ENCODE data around the gene RGS7. TPM values are rescaled to one million over a fixed set of nuclear protein-coding genes. Genes with fewer than 3 reads are reported as not detected.

RGS7 gene
- total RNA-seq, 2 donors from 2014 or later, result not detected

DNA sequence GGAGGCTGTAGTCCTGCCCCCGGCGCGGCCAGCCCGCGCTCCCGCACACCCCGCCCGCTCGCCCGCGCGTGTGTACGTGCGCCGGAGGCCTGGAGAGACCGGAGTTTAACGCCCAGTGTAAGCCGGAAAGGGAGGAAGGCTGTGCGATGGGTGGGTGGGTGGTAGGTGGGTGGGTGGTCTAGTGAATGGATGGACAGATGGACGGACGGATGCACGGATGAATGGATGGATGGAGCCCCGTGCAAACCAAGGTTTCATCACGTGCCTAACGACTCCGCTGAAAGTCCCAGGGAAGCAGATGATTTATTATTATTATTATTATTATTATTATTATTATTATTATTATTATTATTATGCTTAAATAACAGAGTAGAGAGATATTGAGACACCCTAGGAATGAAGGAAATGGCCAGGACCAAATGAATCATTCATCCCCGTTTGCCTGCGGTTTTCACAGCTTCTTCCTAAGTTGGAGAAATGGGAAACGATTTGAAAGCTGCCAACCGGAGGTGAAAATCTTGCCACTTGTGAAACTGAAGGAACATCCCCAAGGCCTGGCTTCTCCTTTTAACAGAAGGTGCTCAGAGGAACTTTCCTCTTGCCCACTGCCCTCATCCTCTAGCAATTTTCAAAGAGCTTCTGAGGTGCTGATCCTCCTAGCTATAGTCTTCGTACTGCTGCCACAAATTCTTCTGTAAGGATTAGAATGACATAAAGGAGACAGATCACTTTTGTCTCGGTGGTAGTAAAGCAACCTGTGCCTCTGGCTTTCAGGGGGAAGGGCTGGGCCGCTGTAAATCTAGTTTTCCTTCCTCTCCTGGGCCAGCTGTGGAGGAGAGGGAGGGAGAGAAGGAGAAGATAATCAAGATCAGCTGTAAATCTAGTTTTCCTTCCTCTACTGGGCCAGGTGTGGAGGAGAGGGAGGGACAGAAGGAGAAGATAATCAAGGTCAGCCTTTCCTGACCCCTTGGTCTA is 648 bp upstream of the RGS7 start:
- Mint-ChIP-seq H3K27me3 (peaks cover 23 to 33% of the 10 kb centered on the region in 2 donors), H3K36me3 (no peaks in the 10 kb centered on the region), H3K4me1 (ENCODE audit: low read depth in 2 of 2) (no peaks in the 10 kb centered on the region), H3K9me3 (peaks cover 7% of the 10 kb centered on the region), H3K27ac (no peak overlapping the region), H3K4me3 (no peak overlapping the region)
- DNase-seq (ENCODE audit: low spot score) (no peak), ATAC-seq (no peak)

DNA sequence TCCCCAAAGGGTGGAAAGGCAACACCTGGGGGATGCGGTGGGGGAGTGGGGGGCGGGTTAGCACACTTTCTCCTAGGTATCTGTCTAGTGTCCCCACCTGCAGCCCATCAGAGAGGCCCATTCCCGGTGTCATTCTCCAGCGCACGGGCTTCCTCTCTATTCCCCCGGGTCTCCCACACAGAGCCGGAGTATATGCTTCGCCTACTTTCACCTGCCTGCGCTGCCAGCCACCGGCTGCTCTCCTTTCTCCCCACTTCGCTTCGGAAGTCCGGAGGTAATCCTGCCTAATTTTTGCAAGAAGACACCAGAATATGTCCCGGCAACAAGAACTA is 852 bp downstream of the RGS7 start:
- peaks cover 23 to 33% of the 10 kb centered on the region in 2 donors for H3K27me3 Mint-ChIP-seq
- no peak overlapping the region for H3K27ac Mint-ChIP-seq
- no peaks in the 10 kb centered on the region for H3K4me1 Mint-ChIP-seq (ENCODE audit: low read depth in 2 of 2)
- H3K36me3 Mint-ChIP-seq, result no peaks in the 10 kb centered on the region
- ATAC-seq (no peak), DNase-seq (ENCODE audit: low spot score) (no peak)
- no peaks in the 10 kb centered on the region for H3K9me3 Mint-ChIP-seq
- H3K4me3 Mint-ChIP-seq, result no peak overlapping the region

DNA sequence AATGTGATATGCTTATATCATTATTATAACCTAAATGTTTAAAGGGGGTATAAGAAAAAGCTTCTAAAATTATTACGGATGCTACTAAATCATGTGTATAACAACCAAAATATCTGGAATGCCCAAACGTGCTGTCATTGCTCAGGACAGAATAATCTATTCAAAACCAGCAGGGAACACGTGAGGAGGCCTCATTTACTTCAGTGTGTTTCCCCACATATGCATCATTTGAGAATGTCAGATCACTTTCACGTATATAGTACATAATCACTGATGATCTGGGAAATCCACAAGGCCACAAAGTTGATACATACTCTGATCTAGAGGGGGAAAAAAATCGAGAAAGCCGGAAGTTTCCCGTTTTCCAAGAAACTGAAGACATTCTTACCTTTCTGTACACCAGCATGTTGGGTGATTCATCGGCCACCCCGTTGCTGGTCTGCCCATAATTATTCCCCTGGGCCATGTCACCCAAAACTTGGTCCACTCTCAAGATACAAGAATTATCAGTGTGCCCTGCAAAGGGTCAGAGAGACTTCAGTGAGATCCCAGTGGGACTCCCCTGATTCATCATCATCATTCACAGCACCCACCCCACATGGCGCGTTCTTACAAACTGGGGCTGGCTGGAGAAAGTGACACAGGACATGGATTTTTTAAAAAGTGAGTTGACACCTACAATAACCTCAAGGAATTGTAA is 1.5 kb downstream of the RGS7 start:
- Mint-ChIP-seq H3K4me1 (ENCODE audit: low read depth in 2 of 2) (no peaks in the 10 kb centered on the region), H3K27ac (no peak overlapping the region), H3K36me3 (no peaks in the 10 kb centered on the region), H3K27me3 (peaks cover 22 to 33% of the 10 kb centered on the region in 2 donors), H3K4me3 (no peak overlapping the region), H3K9me3 (no peaks in the 10 kb centered on the region)
- DNase-seq (ENCODE audit: low spot score) (no peak), ATAC-seq (no peak)

DNA sequence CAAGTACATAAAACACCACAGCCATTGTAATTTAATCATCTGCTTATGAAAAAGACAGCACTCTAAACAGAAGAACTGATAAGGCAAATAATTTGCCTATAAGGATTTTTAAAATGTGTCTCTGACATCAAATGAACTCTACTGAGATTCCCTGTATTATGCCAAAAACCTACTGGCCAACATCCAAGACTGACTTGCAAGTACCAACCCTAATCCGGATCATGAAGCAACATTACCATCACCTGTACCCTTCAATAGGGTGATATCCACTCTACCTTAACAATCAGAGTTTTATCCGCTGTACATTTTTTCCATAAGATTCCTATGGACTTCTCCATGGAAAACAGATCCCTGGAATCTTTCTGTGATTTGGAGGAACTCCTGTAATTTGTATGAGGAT is 4.6 kb downstream of the RGS7 start:
- no peak overlapping the region for H3K4me3 Mint-ChIP-seq
- H3K27ac Mint-ChIP-seq, result no peak overlapping the region
- peaks cover 6 to 13% of the 10 kb centered on the region in 2 donors for H3K27me3 Mint-ChIP-seq
- DNase-seq (ENCODE audit: low spot score), result no peak
- peaks cover 3% of the 10 kb centered on the region for H3K9me3 Mint-ChIP-seq
- no peaks in the 10 kb centered on the region for H3K36me3 Mint-ChIP-seq
- no peak for ATAC-seq
- H3K4me1 Mint-ChIP-seq (ENCODE audit: low read depth in 2 of 2), result no peaks in the 10 kb centered on the region

DNA sequence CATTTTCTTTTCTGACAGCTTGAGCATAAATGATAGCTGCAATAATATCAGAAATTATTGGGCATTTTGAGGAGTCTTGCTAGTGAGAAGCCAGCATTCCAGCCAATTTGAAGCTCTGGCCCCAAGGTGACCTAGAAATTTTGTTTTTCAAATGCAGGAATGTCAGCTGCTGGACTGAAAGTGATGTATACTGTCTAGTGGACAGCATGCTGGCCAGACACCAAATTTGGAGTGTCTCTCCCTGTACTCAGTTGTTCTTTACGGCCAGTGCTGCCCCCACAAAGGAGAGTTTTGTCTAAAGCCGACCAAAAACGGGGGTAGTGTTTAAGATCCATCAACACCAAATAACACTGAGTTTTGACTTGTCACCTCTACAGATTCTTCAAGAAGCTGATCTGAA is 5.2 kb downstream of the RGS7 start:
- H3K27ac Mint-ChIP-seq, result no peak overlapping the region
- H3K4me3 Mint-ChIP-seq, result no peak overlapping the region
- ATAC-seq (no peak), DNase-seq (ENCODE audit: low spot score) (no peak)
- H3K36me3 Mint-ChIP-seq, result no peaks in the 10 kb centered on the region
- H3K4me1 Mint-ChIP-seq (ENCODE audit: low read depth in 2 of 2), result no peaks in the 10 kb centered on the region
- peaks cover 6 to 13% of the 10 kb centered on the region in 2 donors for H3K27me3 Mint-ChIP-seq
- peaks cover 3% of the 10 kb centered on the region for H3K9me3 Mint-ChIP-seq

DNA sequence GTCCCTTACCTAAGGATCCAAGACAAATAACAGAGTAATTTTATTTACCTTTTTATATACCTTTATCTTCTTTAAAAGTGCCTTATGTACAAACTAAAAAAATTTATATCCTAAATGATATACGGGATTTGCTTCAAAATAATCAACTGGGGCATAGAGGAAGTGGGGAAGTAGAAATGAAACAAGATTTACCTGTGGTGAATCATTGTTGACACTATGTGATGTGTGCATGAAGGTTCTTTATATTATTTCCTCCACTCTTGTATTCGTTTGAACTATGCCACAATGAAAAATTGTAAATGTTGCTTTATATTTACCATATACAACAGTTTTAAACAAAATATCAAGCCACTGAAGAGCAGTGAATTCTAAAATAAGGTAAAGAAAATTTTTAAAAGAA is 13.0 kb downstream of the RGS7 start:
- H3K27ac Mint-ChIP-seq, result no peak overlapping the region
- peaks cover 12% of the 10 kb centered on the region for H3K9me3 Mint-ChIP-seq
- H3K4me3 Mint-ChIP-seq, result no peak overlapping the region
- no peaks in the 10 kb centered on the region for H3K4me1 Mint-ChIP-seq (ENCODE audit: low read depth in 2 of 2)
- no peak for DNase-seq (ENCODE audit: low spot score)
- H3K36me3 Mint-ChIP-seq, result no peaks in the 10 kb centered on the region
- ATAC-seq, result no peak
- H3K27me3 Mint-ChIP-seq, result no peaks in the 10 kb centered on the region

DNA sequence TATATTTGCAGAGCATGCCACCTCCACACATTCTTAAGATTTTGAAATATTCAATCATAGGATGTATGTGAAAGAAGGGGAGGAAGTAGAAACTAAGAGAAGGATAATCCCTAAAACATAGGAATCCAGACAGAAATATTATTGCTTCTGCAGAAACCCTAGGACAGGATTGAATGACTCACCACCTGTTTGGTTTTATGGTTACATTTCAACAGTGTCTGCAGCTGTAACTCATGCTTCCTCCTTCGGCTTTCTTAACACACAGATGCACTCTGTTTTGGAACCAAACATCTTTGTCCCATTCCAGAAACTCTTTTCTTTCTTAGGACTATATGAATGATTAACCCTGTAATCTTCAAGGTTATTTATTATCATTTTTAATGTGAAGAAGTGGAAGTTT is 20.7 kb downstream of the RGS7 start:
- no peak overlapping the region for H3K27ac Mint-ChIP-seq
- ATAC-seq (no peak), DNase-seq (ENCODE audit: low spot score) (no peak)
- H3K36me3 Mint-ChIP-seq, result no peaks in the 10 kb centered on the region
- no peaks in the 10 kb centered on the region for H3K27me3 Mint-ChIP-seq
- peaks cover 8% of the 10 kb centered on the region for H3K9me3 Mint-ChIP-seq
- H3K4me1 Mint-ChIP-seq (ENCODE audit: low read depth in 2 of 2), result no peaks in the 10 kb centered on the region
- H3K4me3 Mint-ChIP-seq, result no peak overlapping the region

DNA sequence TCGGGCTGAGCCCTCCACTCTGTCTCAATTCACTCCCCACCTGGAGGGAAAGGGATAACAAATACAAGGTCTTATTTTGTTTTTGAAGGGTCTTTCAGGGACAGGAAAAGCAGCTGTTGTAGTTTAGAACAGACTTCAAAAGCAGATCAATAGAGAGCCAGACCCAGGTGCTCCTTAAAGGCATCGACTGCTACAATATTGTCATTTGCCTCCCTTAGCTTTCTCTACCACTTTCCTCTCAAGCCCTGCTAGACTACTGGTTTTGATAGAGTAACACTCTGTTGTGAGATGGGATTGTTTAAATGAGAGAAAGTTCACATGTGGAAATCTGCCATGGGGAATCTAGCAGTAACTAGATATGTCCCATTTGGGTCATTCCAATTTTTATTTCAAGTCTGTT is 24.0 kb downstream of the RGS7 start:
- no peaks in the 10 kb centered on the region for H3K4me1 Mint-ChIP-seq (ENCODE audit: low read depth in 2 of 2)
- H3K27me3 Mint-ChIP-seq, result no peaks in the 10 kb centered on the region
- no peak for DNase-seq (ENCODE audit: low spot score)
- no peak for ATAC-seq
- H3K36me3 Mint-ChIP-seq, result no peaks in the 10 kb centered on the region
- no peak overlapping the region for H3K4me3 Mint-ChIP-seq
- H3K27ac Mint-ChIP-seq, result no peak overlapping the region
- H3K9me3 Mint-ChIP-seq, result peaks cover 9% of the 10 kb centered on the region

DNA sequence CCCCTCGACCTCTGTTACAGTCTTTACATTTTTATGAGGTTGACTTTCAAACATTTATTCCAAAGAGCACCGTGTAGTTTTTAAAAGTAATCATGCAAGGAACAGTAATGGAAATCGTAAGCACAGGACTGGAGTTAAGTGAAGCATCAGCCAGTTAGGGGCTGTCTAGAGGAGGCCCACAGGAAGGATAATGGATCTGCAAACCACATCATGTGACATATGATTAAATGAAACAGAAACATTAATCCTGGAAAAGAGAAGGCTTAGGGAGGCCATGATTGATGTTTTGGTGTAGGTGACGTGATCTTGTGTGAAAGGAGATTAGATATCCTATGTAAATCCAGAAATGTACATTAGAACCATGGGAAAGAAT is 25.0 kb downstream of the RGS7 start:
- no peak overlapping the region for H3K27ac Mint-ChIP-seq
- H3K9me3 Mint-ChIP-seq, result peaks cover 2% of the 10 kb centered on the region
- DNase-seq (ENCODE audit: low spot score) (no peak), ATAC-seq (no peak)
- H3K4me1 Mint-ChIP-seq (ENCODE audit: low read depth in 2 of 2), result no peaks in the 10 kb centered on the region
- no peaks in the 10 kb centered on the region for H3K36me3 Mint-ChIP-seq
- no peak overlapping the region for H3K4me3 Mint-ChIP-seq
- no peaks in the 10 kb centered on the region for H3K27me3 Mint-ChIP-seq

DNA sequence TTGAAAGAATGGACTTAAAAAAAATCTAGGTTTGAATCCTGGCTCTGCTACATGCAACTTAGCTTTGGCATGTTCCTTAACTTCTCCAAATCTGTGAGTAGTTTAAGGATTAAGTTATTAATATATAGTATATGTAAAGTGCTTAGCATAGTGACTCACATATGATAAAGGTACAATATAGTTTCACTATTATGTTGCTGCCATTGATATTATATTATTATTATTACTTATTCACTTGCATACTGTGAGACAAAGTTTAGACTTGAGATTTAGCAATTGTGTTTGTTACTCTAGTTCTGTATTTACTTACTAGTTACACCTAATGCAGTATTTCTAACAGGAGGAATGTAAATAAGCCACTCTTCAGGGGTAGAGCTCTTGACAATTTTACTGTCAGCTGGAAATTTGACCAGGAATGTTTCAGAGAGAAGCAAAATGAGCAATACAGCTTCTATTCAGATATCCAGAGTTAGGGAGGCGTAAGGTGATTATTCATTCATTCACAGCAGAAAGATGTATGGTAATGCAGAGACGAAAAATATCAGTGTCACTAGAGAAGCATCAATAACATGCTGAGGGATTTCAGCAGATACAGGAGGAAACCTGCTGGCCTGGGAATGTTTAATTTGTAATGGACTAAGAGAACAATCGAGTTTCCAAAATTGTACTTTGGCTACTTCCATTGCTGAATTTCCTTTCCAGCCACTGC is 25.5 kb downstream of the RGS7 start:
- DNase-seq (ENCODE audit: low spot score) (no peak), ATAC-seq (no peak)
- no peaks in the 10 kb centered on the region for H3K4me1 Mint-ChIP-seq (ENCODE audit: low read depth in 2 of 2)

DNA sequence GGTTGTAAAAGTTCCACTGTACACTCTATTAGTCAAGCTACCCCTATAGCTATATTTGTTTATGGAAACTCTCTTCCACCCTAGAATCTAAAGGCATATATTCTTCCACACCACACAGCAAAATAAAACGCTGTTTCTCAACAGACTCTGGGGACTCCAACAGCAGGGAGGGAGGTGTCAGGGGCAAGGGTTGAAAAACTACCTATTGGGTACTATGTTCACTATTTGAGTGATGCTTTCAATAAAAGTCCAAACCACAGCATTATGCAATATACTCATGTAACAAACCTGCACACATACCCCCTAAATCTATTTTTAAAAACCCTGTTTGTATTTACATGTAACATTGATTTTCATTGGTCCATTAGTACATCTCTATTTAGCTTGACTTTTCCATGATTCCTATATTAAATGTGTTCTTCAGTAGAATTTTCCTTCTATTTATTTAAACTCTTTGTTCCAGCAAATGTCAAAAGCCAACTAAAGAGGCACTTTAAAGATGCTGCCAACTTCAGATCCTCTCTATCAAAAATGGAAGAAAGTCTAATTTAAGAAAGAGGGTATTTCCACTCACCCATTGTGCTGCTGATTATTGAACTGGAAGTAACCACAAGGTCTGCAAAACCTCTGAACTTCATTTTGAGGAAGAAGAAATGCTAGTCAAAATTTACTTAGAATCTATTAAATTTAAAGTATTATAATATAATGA is 26.2 kb downstream of the RGS7 start:
- H3K27me3 Mint-ChIP-seq, result no peaks in the 10 kb centered on the region
- no peaks in the 10 kb centered on the region for H3K4me1 Mint-ChIP-seq (ENCODE audit: low read depth in 2 of 2)
- H3K27ac Mint-ChIP-seq, result no peak overlapping the region
- H3K4me3 Mint-ChIP-seq, result no peak overlapping the region
- no peaks in the 10 kb centered on the region for H3K36me3 Mint-ChIP-seq
- H3K9me3 Mint-ChIP-seq, result peaks cover 2% of the 10 kb centered on the region
- no peak for ATAC-seq
- DNase-seq (ENCODE audit: low spot score), result no peak

More for the DNA sequence above, 25.5 kb downstream of the RGS7 start:
- Mint-ChIP-seq H3K4me3 (no peak overlapping the region), H3K9me3 (peaks cover 2% of the 10 kb centered on the region), H3K36me3 (no peaks in the 10 kb centered on the region), H3K27ac (no peak overlapping the region), H3K27me3 (no peaks in the 10 kb centered on the region)

DNA sequence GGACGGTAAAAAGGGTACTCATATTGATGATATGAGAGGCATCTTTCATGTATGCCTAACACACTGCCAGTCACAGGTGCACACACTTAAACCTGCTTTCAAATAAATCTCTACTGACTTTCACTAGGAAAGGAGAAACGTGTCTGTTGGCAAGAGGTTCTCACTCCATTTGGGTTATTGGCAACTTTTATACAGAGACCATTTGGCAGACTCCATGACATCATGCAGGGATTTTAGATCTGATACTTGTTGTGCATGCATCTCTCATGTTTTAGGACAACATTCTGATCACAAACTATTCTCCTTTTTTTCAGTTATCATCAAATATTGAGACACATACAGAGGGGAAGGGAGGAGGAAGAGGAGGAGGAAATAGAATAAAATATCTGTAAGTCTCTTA is 31.5 kb downstream of the RGS7 start:
- no peaks in the 10 kb centered on the region for H3K27me3 Mint-ChIP-seq

DNA sequence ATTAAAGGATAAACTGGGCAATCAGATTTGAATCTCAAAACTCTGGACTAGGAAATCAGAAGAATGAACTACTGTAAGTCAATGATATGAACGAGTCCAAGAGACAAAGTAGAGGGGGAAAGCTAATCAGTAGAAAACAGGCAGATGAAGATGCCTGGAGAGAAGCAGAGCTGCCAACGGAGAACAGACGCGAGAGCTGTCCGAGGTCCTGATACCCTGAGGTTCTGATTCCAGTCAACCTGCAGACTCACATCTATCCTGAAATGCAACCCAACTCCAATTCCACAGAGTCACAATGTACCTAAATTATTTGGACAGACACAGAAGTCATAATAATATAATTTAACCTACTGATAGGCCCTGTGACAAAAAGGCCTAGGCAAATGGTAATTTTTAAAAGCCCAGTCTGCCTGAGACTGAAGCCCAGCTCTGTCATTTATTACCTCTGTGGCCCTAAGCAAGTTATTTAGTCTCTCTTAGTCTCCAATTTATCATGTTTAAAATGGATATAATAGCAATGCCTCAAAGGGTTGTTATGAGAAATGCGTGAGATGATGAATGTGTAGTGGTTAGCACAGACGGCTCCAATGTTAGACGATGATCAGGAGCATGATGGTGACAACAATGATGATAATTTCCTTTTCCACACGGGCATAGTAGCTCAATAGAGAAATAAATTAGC is 33.4 kb downstream of the RGS7 start:
- H3K27ac Mint-ChIP-seq, result no peak overlapping the region
- no peak for DNase-seq (ENCODE audit: low spot score)

More for the DNA sequence above, 31.5 kb downstream of the RGS7 start:
- Mint-ChIP-seq H3K27ac (no peak overlapping the region), H3K4me3 (no peak overlapping the region), H3K36me3 (no peaks in the 10 kb centered on the region), H3K4me1 (ENCODE audit: low read depth in 2 of 2) (no peaks in the 10 kb centered on the region), H3K9me3 (peaks cover 11% of the 10 kb centered on the region)
- DNase-seq (ENCODE audit: low spot score), result no peak
- no peak for ATAC-seq

More for the DNA sequence above, 33.4 kb downstream of the RGS7 start:
- Mint-ChIP-seq H3K9me3 (peaks cover 12% of the 10 kb centered on the region), H3K4me3 (no peak overlapping the region), H3K36me3 (no peaks in the 10 kb centered on the region), H3K27me3 (no peaks in the 10 kb centered on the region), H3K4me1 (ENCODE audit: low read depth in 2 of 2) (no peaks in the 10 kb centered on the region)
- ATAC-seq, result no peak

All from natural killer cell treated with Interleukin-12 subunit alpha and Interleukin-12 subunit beta and Interleukin-15 and Interleukin-18, amount 100 ng/mL, for 72 hours (primary cell).